Measurements from ENCODE around the gene CLCN6.

Gene CLCN6

GRCh38 chr1:11874624-11875023 lies 68.6 kb downstream of the CLCN6 start:
- no peak for DNase-seq (ENCODE audit: low read depth in 1 of 2, low spot score in 1 of 2)

- DNase-seq (ENCODE audit: low read depth in 1 of 2, low spot score in 1 of 2): no peak
Measured at GRCh38 chr1:11875094-11875493, 69.1 kb downstream of the CLCN6 start.

- DNase-seq (ENCODE audit: low read depth in 1 of 2, low spot score in 1 of 2): no peak
Measured at GRCh38 chr1:11877074-11877473, 71.1 kb downstream of the CLCN6 start.

GRCh38 chr1:11878081-11878890 lies 72.3 kb downstream of the CLCN6 start:
- DNase-seq (ENCODE audit: low read depth in 1 of 2, low spot score in 1 of 2): no peak

- DNase-seq (ENCODE audit: low read depth in 1 of 2, low spot score in 1 of 2): no peak
Measured at GRCh38 chr1:11878891-11879190, 72.8 kb downstream of the CLCN6 start.

GRCh38 chr1:11879311-11880180 lies 73.6 kb downstream of the CLCN6 start:
- DNase-seq (ENCODE audit: low read depth in 1 of 2, low spot score in 1 of 2): no peak

- DNase-seq (ENCODE audit: low read depth in 1 of 2, low spot score in 1 of 2): no peak
Measured at GRCh38 chr1:11880181-11880575, 74.2 kb downstream of the CLCN6 start.

GRCh38 chr1:11880911-11881748 lies 75.1 kb downstream of the CLCN6 start:
- DNase-seq (ENCODE audit: low read depth in 1 of 2, low spot score in 1 of 2): no peak

GRCh38 chr1:11881749-11882441 lies 75.9 kb downstream of the CLCN6 start:
- DNase-seq (ENCODE audit: low read depth in 1 of 2, low spot score in 1 of 2): no peak

- no peak for DNase-seq (ENCODE audit: low read depth in 1 of 2, low spot score in 1 of 2)
Measured at GRCh38 chr1:11882814-11883538, 77.0 kb downstream of the CLCN6 start.

- DNase-seq (ENCODE audit: low read depth in 1 of 2, low spot score in 1 of 2): no peak
Measured at GRCh38 chr1:11885916-11886315, 79.9 kb downstream of the CLCN6 start.

- no peak for DNase-seq (ENCODE audit: low read depth in 1 of 2, low spot score in 1 of 2)
Measured at GRCh38 chr1:11886986-11887665, 81.1 kb downstream of the CLCN6 start.

GRCh38 chr1:11887666-11888007 lies 81.6 kb downstream of the CLCN6 start:
- DNase-seq (ENCODE audit: low read depth in 1 of 2, low spot score in 1 of 2): no peak

- DNase-seq (ENCODE audit: low read depth in 1 of 2, low spot score in 1 of 2): no peak
Measured at GRCh38 chr1:11888206-11888876, 82.3 kb downstream of the CLCN6 start.

- no peak for DNase-seq (ENCODE audit: low read depth in 1 of 2, low spot score in 1 of 2)
Measured at GRCh38 chr1:11888877-11889208, 82.9 kb downstream of the CLCN6 start.

- no peak for DNase-seq (ENCODE audit: low read depth in 1 of 2, low spot score in 1 of 2)
Measured at GRCh38 chr1:11891433-11892186, 85.6 kb downstream of the CLCN6 start.

Measured in stimulated activated CD4-positive, alpha-beta T cell treated with anti-CD3 and anti-CD28 coated beads, Interleukin-15, amount 100 ng/mL, for 1 hour (primary cell).